Fibroblast of the conjunctiva (primary cell): ENCODE results near the gene CIB1.
"Not testable (repeated sequence)": the region's sequence is repeated elsewhere in the genome, so short reads cannot be mapped to it uniquely, and the experiment has no call there.

Source experiments
- DNase-seq: peaks from one replicate; pipeline ENCODE4 v3.0.0-alpha.2; 2010; ENCODE audit warnings: low read depth

The CIB1 gene

GRCh38 chr15:90233387-90234095 is at the start of gene CIB1:
TSS of gene CIB1 (minus strand) at chr15:90233941. CDS start at chr15:90233885, 56 bp downstream.
- DNase-seq = peak; percentile 92

GRCh38 chr15:90281637-90282036 is 47.9 kb upstream of the CIB1 start:
- DNase-seq = not testable (repeated sequence)

- not testable (repeated sequence) for DNase-seq
Measured at GRCh38 chr15:90280743-90281142, 47.0 kb upstream of the CIB1 start.

DNA sequence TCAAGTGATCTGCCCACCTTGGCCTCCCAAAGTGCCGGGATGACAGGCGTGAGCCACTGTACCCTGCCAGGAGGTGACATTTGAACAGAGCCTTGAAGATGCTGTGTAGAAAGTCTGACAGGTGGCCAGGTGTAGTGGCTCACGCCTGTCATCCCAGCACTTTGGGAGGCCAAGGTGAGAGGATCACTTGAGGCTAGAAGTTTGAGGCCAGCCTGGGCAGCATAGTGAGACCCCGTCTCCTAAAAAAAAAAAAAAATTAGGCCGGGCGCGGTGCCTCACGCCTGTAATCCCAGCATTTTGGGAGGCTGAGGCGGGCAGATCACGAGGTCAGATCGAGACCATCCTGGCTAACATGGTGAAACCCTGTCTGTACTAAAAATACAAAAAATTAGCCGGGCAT is 44.7 kb upstream of the CIB1 start:
- not testable (repeated sequence) for DNase-seq

- DNase-seq = no peak
Measured at GRCh38 chr15:90271459-90272166, 37.9 kb upstream of the CIB1 start.

GRCh38 chr15:90270502-90271150 is 36.9 kb upstream of the CIB1 start:
- no peak for DNase-seq

DNA sequence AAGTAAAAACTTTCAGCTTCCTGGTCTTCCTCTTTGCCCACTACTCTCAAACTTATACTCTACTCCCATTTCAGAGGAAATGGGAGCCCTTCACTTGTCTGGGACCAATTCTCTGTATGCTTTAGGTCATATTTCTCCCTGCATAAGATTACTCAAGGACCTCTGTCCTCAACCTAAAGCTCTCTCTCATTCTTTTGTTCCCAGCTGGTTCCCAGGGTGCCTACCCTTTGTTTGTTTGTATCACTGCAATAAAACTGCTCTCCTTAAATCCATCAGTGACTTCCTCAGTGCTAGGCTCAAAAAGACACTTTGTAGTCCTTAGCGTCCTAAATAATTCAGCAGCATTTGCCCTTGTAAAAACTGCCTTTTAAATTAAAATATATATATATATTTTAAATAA is 34.7 kb upstream of the CIB1 start:
- no peak for DNase-seq

- no peak for DNase-seq
Measured at GRCh38 chr15:90266485-90266884, 32.7 kb upstream of the CIB1 start.

DNA sequence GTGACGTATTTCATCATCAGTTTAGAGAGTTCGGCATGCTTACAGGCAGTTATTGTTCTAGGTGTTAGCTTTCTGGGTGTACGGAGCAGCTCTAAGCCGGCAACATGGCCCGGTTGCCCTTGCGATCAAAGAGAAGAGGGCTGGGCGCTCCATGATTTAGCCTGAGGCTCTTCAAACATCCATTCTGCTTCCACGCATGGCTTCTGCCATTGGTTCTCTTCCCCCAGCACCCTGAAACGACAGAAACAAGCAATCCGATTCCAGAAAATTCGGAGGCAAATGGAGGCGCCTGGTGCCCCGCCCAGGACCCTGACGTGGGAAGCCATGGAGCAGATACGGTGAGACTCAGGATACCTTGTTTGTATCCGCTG is 32.3 kb upstream of the CIB1 start:
- DNase-seq = no peak

DNA sequence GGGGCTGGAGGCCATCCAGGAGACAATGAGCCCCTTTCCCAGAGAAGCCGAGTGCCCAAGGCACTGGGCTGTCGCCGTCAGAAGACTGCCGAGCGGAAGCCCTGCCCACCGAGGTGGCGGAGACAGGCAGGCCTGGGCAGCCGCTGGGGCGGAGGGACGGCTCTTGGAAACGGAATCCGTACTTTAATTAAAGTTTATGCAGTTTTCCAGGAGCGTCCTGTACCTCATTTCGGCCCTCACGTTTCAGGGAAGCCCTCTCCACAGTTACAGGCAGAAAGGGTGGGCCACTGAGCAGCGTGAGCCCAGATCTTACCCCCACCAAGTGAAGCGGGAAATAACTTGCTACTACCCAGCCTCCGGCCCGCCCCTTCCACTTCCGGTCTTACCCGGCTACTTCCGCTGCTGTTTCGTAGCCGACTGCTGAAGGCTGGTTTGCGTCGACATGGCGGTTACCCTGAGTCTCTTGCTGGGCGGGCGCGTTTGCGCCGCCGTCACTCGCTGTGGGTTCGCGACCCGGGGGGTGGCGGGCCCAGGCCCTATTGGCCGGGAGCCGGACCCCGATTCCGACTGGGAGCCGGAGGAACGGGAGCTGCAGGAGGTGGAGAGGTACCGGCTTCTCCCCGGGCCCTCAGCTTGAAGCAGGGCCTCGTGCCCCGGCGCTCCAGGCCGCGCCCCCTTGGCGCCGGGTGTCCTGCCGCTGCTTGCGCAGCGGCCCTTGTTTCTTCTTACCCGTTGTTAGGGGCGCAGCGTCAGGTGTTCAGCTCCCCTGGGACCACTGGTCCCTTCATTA is 31.7 kb upstream of the CIB1 start, which contains the start of gene NGRN:
TSS of gene NGRN (plus strand) at position 402 of the 790 bp plus-strand sequence. CDS start at position 443, 41 bp downstream.
- DNase-seq = peak; percentile 80

- DNase-seq = no peak
Measured at GRCh38 chr15:90264671-90265070, 30.9 kb upstream of the CIB1 start.

GRCh38 chr15:90262426-90262825 is 28.7 kb upstream of the CIB1 start:
- no peak for DNase-seq

GRCh38 chr15:90261811-90262210 is 28.1 kb upstream of the CIB1 start:
- no peak for DNase-seq

DNA sequence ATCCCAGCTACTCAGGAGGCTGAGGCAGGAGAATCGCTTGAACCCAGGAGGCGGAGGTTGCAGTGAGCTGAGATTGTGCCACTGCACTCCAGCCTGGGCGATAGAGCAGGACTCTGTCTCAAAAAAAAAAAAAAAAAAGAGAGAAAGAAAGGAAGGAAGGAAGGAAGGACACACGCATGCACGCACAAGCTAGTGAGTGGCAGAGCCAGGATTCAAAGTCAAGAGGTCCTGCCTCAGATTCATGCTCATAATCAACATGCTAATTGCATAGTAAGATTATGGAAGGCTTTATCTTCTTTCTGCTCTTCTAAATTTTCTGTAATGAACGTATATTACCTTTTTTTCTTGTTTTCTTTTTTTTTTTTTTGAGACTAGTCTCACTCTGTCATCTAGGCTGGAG is 27.0 kb upstream of the CIB1 start:
- DNase-seq = not testable (repeated sequence)

- no peak for DNase-seq
Measured at GRCh38 chr15:90259524-90259923, 25.8 kb upstream of the CIB1 start.

DNA sequence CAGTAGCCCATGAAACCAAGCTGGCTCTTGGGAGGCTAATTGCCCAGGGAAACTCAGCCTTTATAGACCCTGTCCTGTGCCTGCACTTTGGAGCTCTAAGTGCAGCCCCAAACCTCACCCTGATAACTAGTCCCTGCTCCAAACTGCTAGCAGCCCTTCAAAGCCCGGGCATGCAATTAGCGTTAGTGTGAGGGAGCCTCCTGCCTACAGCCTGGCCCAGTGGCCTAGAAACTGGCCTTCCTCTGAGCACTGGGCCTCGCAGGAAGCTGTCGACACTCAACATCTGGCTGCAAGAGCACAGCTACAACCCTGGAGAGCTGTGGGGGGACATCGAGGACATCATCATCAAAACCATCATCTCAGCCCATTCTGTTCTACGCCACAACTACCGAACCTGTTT is 24.0 kb upstream of the CIB1 start:
- DNase-seq = no peak

- DNase-seq = peak; percentile 64
Measured at GRCh38 chr15:90249203-90249863, 15.6 kb upstream of the CIB1 start, which contains the start of gene TTLL13. TSS of gene TTLL13 (plus strand) at chr15:90249556. CDS start at chr15:90250631, 1,075 bp downstream.

DNA sequence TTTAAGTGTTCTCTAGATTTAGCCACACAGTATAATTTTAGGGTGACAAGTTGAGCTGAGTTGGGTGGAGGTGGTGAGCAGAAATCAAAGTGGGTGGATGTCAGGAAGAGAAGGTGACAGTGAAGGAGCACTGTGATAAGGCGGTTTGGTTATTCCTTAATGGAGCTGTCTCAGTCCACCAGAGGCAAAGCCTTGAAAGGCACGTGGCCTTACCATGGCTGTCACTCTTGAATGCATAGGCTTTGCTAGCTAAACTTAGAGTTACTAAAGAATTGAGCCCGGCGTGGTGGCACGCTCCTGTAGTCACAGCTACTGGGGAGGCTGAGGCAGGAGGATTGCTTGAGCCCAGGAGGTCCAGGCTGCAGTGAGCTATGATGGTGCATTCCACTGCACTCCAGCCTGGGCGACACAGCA is 15.1 kb upstream of the CIB1 start:
- DNase-seq = no peak

GRCh38 chr15:90243943-90244639 is 10.3 kb upstream of the CIB1 start:
- no peak for DNase-seq

GRCh38 chr15:90241343-90242192 is 7.8 kb upstream of the CIB1 start:
- DNase-seq = no peak
